GM12872 (cell line): ENCODE measurements around the gene SPACA9.

Experiments used
- CTCF ChIP-seq: IDR thresholded peaks from 3 replicates; pipeline ENCODE4 v1.5.1; 2011; ENCODE audit warnings: low read depth, mild to moderate bottlenecking, low read length, moderate library complexity; ENCODE audit not compliant: insufficient read depth

SPACA9 gene

GRCh38 chr9:132857031-132857430, 21.7 kb upstream of the SPACA9 start:
- no peak for TF ChIP-seq CTCF

GRCh38 chr9:132857616-132858342, 20.9 kb upstream of the SPACA9 start:
- TF ChIP-seq CTCF = no peak

GRCh38 chr9:132858751-132859150, 19.9 kb upstream of the SPACA9 start:
- no peak for TF ChIP-seq CTCF

GRCh38 chr9:132861666-132862065, 17.0 kb upstream of the SPACA9 start:
- no peak for TF ChIP-seq CTCF

- TF ChIP-seq CTCF = no peak
These were observed 16.2 kb upstream of the SPACA9 start for GRCh38 chr9:132862533-132862932.

- TF ChIP-seq CTCF = no peak
These were observed 15.6 kb upstream of the SPACA9 start for GRCh38 chr9:132863096-132863495.

- no peak for TF ChIP-seq CTCF
These were observed 14.4 kb upstream of the SPACA9 start for GRCh38 chr9:132864277-132864676.
